GM10847 (cell line): ENCODE measurements around the gene REN.

Experiments
- POLR2A ChIP-seq: IDR thresholded peaks from 2 replicates; pipeline ENCODE4 v1.6.1; 2011; ENCODE audit not compliant: insufficient read length; ENCODE audit errors: extremely low read depth

The REN gene

DNA sequence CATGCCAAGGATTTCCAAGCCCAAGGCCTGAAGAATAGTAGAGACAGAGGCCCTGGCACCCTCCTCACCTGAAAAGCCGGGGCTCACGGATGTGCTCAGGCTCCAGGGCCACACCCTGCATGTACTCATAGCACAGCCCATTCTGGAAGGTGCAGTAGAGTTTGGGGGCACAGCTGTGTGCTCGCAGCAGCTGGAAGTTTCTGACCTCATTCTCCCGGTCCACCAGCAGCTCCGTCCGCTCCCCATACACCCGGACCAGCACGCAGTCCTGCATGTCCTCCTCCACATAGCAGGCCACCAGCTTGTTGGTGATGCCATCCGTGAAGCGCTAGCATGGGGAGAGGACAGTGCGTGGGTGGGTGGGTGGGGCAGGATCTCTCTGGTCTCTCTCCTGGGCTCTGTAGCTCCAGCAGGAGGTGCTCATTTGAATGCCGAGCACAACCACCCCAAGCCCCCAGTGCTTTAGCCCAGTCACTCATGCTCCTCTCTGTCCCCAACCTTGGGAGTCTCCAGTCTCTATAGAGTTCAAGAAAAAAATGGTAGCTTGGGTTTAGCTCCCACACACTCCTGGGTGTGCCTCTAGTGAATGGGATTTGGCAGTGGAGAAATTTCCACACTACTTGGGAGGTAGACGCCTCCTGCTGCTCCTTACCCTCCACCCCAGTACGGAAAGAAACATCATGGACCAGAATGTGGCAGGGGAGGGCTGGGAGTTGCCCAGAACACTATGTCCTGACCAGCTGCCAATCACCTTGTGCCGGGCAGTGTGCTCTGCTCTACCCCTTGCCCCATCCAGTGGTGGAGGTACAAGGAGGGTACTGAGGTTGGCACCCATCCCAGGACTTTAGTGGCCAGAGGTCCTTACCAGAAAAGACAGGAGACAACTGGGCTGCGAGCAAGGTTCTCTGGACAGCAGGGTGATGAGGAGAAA lies 16.2 kb downstream of the REN start:
- no peak for TF ChIP-seq POLR2A

DNA sequence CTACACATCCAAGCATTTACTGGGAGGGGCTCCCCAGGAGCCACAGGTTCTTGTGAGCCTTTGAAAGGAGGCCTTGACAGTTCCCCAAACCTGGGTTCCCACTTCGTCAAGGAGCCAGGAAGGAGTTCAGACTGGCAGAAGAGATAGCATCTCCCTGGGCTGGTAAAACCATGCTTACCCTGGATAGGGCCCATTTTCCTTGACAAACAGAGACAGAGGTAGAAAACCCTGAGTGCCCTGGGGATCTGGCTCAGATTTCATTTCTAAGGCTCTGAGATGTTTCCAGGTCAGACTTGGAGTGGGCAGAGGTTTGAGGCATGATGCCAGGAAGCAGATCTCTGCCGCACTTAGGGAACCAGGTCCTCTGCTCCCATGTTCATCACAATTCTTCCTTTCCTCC lies 17.0 kb downstream of the REN start:
- no peak for TF ChIP-seq POLR2A

DNA sequence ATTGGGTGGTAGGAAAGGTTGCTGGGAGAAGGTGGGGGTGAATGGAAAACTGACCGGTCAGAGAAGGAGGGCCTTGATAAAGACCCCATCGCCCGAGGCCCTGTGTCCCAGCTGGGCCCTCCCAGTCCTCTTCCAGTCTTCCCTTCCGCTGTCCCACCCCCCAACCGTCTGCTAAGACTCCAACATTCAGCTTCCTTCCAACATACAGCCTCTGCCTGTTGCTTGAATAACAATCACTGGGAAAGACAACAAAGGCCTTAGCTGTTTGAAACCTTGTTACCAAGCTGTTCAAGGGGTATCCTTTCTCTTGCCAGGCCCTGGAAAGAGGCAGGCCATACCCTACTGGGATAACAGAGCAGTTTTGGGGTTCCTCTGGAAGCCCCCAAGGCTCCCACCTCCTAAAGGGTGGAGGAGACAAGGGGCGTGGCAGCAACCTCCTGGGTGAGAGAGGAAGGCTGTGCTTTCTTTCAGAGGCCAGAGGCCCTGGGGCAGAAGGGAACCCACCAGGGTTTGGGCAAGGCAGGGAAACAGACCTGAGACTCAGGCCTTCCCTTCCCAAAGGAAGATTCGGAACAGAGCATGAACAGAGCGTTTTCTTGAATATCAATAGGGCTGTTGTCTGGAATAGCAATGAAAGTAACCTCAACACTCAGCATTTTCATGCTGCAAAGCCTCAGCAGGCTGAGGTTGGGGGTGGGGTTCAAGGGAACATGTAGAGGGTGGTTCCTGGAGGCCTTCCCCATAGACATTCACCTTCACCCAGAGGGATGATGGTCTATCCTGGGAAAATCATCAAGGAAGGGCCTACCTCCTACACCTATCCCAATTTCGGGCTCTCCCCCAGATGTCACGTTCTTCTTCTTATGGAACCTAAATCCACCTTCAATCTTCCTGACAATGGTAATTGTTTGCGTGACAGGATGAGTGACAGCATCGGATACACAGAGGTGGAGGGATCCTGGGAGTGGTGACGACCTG lies 18.4 kb downstream of the REN start:
- TF ChIP-seq POLR2A: no peak

DNA sequence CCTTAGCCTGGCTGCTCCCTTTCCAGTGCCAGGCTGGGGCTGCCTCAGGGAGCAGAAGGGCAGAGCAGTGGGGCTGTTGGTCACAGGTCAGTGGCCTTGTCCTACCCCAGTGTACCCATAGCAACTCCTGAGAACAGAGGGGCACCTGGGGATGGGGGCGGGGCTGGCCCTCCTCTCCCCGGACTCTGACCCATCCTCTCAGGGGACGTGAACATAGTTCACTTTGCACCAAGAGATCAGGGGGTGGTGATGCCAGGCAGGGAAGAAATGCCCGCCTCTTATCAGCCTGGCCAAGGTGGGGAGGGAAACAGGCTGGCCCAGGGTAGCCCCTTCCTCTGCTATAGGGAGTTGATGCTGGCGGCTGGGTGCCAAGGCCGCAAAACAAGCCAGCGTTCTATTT lies 19.2 kb downstream of the REN start:
- no peak for TF ChIP-seq POLR2A

DNA sequence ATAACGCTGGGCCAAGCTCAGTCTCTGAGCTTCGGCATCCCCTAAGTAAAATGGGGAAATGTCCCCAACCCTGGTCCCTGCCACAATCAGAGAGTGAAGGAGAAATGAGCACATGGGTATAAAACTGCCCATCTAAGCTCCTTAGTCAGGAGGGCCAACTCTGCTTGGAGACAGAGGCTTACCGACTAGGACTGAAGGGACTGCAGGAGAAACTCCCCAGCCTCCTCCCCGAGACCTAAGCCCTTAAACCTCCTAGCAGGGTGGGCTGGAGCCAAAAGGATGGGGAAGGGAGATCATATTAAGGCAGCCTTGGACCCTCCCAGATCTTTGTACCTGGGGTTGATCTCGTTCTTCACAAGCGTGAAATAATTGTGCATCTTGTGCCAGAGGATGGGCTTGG lies 19.8 kb downstream of the REN start:
- TF ChIP-seq POLR2A: no peak

DNA sequence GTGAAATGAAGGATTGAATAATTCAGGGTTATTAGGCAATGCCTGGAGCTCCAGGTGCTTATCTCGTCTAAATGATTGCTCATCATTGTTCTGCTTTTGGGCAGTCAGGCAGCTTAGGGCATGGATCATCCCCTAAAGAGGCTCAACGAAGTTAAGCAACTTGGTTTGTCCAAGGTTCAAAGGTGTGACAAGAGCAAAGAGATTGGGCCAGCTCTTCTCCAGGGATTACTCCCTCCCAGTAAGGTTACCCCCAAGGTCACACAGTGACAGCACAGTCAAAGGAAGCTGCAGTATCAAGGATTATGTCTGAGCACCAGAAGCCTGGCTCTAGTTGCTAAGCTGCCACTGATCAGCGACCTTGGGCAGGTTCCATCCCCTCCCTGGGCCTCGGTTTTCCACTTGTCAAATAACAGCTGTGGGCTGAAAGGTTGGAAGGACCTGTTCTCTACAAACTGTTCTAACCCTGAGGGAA lies 21.1 kb downstream of the REN start:
- no peak for TF ChIP-seq POLR2A

DNA sequence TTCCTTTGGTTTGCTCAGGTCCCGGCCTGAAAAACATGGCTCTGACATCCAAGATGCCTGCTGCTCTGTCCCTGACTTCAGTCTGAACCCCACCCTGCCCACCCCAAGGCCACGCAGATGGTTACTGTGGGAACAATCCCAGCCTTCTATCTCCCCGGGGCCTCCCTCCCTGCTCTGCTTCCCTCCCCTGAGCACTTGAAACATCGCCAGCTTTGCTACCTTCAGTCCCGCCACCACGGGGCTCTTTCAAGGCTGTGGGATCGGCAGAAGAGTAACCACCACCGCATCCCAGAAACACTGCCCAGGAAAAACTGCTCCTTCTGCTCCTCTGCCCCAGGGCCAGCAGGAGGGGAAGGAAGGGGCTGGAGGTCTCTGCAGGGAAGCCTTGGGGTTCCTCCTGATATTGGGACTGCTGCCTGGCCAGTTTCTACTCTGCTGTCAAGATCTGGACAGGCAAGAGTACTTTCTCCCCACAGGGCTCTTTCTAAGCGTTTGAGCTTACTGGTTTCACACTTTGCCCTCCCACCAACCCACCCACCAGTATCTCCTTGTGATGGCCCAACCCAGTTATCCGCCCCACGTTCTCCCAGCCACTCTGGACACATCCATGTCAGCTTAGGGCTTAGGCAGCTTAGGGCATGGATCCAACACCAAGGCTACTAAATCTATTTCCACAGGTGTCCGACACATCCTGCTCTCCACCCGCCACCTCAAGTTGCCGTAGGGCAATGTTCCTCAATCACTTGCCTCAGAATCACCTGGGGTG lies 22.7 kb downstream of the REN start:
- TF ChIP-seq POLR2A: no peak

DNA sequence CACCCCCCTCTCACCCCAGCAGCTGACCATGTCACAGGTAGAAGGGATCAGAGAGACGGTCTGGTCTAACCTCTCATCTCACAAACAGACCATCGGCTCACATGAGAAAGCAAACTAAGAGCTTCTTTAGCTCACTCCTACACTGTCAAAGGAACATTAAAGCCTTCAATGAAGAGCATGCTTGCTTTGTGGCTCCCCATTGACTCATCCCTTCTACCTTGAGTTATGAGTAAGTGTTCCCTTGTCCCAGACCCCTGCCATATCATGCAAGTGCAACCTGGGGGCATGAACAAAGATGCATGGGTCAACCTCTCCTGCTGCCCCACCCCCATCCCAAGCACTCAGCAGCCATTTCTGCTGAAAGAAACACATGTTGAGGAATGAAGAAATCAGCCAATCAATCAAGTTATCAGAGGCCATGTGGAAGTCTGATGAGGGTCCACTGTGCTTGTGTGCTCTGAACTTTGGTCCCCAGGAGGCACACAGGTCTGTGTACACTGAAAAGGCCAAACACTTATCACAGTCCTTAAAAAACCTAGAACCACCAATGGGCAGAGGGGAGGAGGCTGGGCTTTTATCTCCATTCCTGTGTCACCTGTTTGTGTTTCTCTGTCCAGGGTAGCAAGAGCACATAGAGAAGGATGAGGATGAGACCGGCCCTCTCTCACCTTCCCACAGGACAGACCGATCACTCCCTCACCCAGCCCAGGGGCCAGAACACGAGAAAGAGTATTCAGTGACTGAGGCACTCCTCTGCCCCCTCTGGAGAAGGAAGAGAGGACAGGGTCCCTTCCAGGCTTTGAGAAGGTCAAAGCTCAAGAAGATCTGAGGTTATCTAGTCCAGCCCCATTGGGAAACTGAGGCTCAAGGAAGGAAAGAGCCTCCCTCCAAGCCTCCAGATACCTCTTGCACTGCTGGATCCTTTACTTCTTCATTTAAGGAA lies 23.8 kb downstream of the REN start:
- no peak for TF ChIP-seq POLR2A

DNA sequence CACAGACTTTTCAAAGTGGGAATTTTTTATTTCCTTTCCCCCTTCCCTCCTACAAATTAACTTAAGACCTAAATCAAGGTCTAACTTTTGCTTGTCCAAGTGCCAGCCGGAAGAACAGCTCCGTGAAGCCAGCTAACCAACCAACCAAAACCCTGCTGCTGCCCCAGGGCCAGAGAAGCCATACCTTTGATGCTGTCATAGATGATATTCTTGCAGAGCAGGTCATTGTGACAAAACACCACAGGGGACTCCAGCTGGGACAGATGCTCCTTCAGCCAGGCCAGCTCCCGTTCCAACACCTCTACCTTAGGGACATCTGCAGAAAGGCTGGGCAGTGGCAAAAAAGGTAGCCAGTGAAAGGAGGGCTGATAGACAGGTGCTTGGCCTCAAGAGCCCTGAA lies 25.0 kb downstream of the REN start:
- no peak for TF ChIP-seq POLR2A

DNA sequence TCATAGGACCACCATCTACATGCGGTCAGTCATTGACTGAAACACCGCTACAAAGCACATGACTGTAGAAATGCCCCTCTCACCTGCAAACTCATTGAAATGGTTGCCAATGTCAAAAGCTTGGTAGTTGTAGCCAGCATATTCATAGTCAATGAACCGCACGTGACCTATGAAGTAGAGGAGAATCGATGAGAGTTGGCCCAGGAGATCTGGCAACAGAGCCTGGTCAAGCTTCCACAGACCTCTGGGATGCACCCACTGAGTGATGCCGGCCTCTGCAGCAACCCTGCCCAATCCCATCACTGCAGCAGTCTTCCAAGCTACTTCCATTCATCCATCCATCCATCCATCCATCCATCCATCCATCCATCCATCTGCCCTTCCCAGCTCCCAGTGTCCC lies 26.2 kb downstream of the REN start:
- TF ChIP-seq POLR2A: no peak

DNA sequence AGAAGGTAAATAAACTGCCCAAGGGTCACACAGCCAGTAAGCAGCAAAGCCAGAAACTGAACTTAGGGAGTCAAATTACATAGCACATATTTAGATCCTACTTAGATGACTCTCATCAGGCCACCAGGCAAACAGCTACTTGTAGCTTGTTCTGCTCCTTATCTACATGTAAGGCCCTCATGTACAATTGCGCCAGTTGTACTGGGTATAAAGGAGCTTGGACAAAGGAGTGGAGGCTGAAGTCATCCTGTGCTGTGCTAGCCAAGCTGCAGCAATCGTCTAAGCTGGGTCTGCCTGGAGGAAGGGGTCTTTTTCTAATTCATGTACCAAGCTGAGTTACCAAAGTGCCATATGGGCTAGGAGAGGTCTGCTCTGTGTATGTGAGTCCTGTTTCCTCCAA lies 27.0 kb downstream of the REN start:
- no peak for TF ChIP-seq POLR2A

DNA sequence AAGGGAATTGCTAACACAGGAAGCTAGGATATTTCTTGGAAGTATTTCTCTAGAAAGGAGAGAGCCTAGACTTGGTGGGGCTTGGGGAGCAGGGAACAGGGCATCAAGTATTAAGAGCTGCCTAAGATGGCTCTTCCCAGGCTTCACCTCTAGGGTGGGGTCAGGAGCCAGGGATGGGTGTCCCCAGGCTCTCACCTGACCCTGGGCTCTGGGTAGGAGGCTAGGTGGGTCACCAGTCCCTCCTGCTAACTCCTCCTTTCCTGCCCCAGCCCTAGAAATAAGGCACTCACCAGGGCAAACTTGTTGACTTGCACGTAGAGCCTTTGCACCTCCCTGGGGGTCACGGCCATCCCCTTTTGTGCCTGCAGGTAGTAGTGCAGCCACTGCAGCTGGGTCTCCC lies 29.3 kb downstream of the REN start:
- no peak for TF ChIP-seq POLR2A

DNA sequence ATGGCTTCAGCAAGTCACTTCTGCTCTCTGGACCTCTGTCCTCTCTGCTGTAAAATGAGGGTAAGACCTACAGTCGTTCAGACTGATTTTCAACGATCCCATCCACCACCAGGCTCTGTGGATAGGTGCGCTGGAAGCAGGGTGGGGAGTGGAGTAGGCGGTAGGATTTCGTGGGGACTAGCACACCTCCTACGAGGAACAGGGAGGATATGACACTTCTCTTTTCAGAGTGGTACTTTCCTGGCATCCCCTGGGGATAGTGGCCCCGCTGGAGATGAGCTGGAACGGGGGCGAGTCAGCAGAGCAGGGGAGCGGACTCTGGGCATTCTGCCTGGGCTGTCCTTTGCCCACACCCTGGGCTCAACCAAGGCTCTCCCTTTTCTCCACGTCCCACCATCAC lies 32.0 kb downstream of the REN start:
- no peak for TF ChIP-seq POLR2A

DNA sequence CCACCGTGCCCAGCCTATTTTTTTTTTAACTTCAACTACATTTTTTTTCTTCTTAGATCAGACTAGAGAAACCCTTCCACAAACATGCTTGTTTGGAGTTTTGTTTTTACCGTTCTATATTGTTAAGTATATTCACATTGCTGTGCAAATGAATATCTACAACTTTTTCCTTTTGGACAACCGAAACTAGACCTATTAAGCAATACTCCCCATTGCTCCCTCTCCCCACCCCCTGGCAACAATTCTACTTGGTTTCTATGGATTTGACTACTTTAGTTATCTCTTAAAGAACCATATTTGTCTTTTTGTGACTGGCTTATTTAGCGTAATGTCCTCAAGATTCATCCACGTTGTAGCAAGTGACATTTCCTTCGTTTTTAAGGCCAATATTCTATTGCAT lies 33.4 kb downstream of the REN start:
- TF ChIP-seq POLR2A: no peak
